ENCODE data around the gene GGTLC3.
"Not testable (repeated sequence)": the region's sequence is repeated elsewhere in the genome, so short reads cannot be mapped to it uniquely, and the experiment has no call there.

Gene GGTLC3

DNA sequence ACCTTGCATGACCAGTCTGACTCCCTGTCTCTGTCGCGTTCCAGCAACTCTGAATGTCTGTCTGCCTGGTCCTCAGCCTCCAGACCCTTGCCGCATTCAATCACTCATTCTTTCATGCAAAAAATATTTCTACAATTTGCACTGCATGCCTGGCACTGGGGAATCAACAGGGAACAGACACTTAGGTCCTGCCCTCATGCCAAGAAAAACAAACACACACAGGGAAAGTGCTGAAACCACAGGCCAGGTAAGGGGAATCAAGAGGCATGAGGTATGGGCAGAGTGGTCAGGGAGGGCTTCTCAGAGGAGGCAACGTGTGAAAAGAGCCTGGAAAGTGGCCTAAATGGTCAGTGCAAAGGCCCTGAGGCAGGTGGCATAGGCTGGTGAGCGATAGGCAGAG lies at the start of gene GGTLC3:
TSS of gene GGTLC3 (minus strand) at position 101 of the 400 bp plus-strand sequence. CDS start 264 bp downstream, outside the sequence.
- not testable (repeated sequence) for DNase-seq (ENCODE audit: low read depth in 2 of 2)

DNA sequence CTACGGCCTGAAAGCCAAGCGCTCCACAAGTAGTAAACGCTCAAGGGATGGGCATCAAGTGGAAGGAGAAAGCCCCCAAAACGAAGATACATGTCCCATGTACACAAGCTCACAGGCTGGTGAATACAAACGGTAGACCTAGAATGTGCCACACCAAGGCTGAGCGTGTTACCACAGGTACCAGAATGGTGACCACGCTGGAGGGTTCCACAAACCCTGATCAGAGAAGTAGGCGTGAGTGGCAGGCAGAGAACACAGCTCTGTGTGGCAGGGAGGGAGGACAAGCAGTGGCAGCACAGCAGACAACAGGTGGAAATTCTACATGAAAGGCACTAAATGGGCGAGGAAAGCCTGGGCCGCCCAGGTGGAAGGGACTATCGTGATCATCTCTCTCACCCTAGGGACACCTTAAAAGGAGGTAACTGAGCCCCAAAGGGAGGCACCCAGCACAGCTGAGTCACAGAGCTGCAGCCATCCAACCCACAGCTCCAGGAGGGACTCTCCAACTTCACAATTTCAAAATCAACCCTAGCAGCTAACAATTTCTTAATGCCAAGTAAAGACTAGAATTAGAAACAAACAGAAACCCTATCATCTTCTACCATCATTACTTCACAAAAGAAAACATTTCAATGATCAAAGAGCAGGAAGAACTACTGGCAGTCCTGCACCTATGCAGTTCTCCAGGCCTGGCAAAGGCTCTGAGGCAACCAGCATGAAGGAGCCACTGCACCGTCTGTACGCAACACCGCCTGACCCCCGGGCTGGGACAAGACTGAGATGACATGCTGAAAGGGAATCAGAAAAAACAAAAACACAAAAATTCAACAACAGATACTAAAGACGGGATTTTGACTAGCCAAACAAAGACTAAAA lies 42.4 kb upstream of the GGTLC3 start:
- DNase-seq (ENCODE audit: low read depth in 2 of 2) = not testable (repeated sequence)

DNA sequence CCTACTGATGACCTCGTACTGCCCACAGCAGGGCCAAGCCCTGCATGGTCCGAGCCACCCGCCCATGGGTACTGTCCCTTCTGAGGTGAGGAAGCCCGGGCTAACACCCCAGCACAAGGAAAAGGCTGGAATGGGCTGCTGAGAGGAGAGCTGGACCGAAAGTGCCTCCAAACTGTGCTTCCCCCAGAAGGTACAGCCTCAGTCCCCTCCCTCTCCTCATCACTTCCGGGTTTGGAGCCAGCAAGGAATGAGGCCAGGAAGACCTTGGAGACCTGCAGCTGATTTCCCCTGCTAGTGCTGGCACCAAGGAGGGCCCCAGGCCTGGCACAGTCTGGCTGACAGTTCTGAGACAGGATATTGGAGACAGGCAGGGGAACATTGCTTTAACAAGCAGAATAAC lies 41.0 kb upstream of the GGTLC3 start:
- DNase-seq (ENCODE audit: low read depth in 2 of 2) = not testable (repeated sequence)

DNA sequence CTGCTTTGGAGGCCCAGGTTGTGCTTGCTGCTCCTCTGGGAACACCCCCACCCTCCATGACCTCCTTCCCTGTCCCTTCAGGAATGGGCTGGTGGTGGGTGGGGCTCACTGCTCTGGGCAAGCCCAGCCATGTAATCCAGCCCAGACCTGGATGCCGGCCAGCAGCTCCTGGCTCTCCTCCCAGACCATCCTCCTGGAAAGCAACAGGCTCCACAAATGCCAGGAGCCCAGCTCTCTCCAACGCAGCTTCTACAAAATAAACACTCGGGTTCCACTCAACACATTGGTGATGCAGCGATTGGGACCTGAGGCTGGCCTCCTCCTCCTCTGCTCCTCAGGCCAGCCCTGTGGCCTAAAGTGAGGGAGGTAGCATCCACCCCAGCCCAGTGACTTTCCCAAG lies 40.6 kb upstream of the GGTLC3 start:
- DNase-seq (ENCODE audit: low read depth in 2 of 2) = not testable (repeated sequence)

DNA sequence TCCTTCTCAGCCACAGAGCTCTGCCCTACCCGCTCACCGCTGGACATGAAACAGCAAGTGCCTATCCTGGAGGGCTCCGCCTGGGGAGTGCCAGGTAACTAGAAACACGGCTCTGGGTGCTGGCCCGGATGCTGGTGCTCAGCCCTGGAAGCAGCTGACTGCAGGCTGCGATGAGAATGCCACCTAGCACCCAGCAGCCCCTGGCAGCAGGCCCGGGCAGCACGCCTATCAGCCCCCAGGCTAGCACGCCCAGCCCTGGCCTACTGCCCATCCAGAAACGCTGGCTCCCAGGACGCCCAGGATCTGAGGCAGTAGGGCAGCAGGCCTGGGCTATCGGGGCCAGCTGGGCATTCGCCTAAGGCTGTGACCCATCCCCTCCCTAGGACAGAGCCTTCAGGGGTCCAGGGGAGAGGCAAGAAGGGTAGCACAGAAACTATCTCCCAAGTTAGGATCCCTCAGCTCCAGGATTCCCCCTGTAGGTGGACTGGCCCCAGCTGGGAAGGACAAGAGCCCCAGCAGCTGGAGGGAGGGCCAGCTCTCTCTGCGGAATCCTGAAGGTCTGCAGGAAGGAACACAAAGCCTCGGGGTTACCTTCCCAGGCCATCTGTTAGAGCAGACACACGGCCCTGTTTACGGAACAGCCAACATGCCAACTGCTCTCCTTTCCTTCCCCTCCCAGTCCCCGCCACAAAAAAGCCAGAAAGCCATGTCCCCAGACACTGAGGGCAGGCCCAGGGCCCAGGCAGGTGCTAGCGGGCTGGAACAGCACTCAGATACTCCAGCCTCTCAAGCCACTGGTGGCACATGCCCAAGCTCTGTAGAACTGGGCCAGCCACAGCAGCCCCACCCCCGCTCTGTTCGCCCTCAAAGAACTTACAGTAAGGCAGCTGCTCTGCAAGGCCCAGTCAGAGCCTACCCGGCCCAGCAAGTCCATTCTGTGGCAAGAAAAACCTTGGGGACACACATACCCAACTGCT lies 36.6 kb upstream of the GGTLC3 start:
- not testable (repeated sequence) for DNase-seq (ENCODE audit: low read depth in 2 of 2)

DNA sequence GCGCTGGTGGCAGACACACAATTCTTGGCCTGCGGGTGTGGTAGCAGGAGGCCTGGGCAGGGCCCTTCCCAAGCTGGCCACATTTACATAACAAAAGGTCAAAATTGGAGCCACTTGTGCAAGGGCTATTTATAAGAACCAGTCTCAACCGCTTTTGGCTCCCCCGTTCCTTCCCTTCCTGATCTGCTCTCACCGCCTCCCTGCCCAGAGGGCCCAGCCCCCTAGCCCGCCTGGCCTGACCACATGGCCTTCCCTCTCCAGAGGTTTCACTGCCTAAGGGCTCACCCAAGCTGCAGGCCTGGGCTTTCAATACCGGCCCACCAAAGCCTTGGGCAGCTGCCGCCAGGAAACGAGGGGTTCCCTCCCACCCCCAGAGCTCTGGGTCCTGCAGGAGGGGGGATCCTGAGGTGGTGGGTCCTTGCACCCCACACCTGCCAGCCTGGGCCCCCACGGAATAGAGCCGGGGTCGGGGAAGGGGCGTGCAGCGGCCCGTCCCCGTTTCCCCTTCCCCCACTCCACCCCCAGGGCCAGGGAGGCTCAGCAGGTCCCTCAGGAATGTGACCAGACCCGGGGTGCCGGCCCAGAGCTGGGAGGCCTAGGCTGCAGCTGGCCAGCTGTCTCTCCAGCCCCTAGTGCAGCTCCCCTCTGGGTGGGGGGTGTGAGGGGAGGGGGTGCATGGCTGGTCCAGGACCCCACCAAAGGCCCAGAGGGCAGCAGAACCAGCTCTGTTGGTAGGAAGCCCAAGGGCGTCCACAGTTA lies 35.1 kb upstream of the GGTLC3 start:
- not testable (repeated sequence) for DNase-seq (ENCODE audit: low read depth in 2 of 2)

DNA sequence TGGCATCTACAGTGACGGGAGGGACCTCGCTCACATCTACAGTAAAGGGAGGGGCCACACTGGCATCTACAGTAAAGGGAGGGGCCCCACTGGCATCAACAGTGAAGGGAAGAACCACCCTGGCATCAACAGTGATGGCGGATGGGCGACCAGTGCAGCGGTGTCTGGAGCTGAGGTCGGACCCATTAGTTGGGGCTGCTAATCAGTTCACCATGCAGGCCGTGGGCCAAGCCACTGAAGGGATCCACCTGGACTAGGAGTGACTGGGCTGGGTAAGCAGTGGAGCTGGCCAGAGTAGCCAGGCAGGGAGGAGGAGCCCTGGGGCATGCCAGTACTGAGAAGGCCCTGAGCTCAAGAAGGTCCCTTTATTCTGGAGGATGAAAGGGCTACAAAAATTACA lies 33.1 kb upstream of the GGTLC3 start:
- DNase-seq (ENCODE audit: low read depth in 2 of 2) = not testable (repeated sequence)

DNA sequence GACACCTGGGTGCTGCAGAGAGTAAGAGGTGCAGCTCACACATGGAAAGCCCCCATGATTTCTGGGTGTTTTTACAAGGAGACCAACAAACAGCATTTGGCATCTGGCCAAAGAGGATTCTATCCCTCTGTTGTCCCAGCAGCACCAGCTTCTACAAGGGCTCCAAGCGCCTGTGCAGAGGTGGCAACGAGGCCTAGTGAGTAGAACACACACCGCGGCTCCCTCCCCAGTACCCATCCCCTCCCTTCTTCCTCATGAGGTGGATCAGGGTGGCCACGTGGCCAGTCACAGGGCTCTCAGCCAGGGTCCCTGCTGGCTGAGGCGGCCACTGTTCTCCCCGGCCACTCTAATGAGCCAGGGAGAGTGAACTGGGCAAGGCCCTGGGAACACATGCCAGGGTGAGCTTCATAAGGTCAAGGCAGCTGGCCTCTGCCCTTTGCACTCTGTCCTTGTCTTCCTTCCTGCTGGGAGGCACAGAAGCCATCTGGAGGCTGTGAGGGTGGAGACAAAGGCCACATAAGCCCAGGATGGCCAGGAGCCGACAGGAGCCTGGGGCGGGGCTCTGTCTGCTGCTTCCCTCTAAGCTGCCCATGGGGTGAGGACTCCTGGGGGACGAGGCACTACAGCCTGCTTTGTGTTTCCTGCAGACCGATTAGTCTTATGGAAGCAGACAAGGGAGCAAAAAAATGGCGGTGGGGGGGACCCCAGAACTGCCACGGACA lies 31.7 kb upstream of the GGTLC3 start:
- DNase-seq (ENCODE audit: low read depth in 2 of 2) = not testable (repeated sequence)

DNA sequence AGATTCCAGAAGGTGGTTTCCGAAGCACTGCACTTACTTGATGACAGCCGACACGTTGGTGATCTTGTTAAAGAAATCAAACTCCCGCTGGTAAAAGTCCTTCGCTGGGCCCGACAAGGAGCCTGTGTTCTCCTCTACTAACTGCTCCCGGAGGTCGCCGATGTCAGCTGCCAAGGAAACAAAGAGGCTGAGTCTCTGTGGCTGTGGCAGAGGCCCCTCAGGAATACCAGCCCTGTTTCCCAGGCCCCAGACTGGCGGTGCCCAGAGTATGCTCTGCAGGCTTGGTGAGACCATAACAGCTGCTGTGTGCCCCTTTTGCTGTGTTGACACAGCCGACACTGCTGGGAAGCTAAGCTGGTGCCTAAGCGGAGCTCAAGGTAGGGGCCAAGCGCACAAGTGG lies 26.7 kb upstream of the GGTLC3 start:
- DNase-seq (ENCODE audit: low read depth in 2 of 2) = not testable (repeated sequence)

DNA sequence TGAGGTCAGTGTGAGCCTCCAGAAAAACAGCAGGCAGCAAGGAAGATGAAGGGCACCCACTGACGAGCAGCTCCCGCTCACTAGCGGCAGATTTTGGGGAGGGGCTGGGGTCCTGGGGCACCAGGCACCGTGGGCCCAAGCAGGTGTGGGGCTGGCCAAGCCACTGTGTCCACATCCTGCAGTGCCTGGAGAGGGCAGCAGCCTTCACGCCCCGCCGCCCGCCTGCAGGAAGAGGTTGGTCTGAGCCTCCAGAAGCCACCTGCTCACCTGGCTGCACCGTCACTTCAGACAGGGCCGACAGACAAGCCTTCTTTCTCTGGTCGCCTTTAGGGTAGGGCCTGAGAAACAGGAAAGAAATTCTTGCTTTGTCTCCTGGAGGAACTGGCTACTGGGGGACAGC lies 25.4 kb upstream of the GGTLC3 start:
- DNase-seq (ENCODE audit: low read depth in 2 of 2) = not testable (repeated sequence)

DNA sequence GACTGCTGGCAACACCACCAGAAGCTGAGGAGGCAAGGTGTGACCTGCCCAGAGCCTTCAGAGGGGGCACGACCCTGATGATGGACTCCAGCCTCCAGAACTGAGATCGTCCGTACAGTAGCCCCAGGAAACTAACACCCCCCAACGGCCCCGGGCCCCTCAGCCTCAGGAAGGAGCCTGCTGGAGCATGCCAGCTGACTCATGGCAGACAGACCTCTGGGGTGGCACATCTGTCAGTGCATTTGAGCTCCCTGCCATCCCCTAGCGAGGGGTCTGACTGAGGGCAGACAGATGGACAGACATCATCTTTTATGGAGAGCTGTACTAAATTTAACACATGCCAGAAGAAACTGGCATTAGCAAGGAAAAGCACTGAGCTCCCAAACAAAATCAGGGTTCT lies 22.0 kb upstream of the GGTLC3 start:
- DNase-seq (ENCODE audit: low read depth in 2 of 2) = not testable (repeated sequence)

DNA sequence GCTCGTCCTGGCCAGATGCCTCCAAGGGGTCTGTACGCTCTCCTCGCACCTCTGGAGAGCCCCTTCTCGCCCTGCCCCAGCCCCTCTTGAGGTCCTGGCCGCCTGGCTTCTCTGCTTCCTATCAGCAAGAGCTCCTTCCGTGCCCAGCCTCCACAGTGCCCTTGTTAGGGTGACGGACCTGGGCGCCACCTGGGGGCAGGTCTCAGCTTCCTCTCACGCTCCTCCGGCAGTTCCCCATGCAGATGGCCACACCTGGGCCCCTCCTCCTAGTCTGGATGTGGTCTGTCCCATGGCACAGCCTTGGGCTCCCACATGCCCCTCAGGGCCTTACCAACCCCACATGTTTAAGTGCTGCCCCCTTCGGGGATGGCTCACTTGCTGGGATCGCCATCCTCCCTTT lies 16.4 kb upstream of the GGTLC3 start:
- not testable (repeated sequence) for DNase-seq (ENCODE audit: low read depth in 2 of 2)

DNA sequence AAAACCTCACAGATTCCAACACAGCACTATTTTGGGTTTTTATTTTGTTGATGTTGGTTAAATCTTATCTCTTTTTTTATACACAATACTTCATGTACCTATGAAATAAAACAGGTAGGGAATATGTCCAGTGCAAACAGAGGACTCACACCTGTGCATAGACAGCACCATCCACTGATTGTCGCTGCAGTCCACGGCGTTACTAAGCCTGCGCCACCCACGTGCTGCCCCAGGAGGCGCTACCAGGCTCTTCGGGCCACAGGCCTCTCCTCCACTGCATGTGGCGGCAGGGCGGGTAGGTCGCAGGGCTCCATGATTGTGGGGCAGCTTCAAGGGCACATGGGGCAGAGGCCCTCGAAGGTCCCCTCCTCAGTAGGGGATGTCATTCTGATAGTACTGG lies 15.7 kb upstream of the GGTLC3 start:
- DNase-seq (ENCODE audit: low read depth in 2 of 2) = not testable (repeated sequence)

DNA sequence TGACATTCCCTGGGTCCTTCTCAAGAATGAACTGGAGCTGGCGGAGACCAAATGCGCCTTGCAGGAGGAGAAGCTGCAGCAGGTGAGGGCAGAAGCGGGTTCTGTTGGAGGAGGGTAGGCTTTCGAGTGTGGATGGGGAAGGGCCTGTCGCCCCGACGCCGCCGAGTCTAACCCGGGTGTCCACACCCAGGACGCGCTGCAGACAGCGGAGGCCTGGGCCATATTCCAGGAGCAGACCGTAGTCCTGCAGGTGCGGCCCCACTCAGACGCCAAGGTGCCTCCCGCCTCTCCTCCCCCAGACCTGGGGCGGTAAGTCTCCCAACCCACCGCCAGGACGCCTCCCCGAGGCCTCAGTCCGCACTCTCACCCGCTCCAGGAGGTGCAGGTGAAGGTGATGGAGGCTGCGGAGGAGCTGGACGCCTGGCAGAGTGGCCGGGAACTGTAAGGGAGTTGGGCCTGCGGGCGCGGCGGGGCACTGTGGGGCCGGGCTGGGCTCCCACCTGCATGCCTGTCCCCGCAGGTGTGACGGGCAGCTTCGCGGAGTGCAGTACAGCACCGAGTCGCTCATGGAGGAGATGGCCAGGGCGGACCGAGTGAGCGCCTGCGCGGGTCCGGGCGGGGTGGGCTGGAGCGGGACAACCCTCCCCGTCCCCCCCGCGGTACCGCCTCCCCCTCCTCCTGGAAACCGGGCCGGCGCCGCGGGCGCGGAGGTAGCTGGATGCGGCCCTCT lies 11.6 kb upstream of the GGTLC3 start:
- DNase-seq (ENCODE audit: low read depth in 2 of 2) = not testable (repeated sequence)

DNA sequence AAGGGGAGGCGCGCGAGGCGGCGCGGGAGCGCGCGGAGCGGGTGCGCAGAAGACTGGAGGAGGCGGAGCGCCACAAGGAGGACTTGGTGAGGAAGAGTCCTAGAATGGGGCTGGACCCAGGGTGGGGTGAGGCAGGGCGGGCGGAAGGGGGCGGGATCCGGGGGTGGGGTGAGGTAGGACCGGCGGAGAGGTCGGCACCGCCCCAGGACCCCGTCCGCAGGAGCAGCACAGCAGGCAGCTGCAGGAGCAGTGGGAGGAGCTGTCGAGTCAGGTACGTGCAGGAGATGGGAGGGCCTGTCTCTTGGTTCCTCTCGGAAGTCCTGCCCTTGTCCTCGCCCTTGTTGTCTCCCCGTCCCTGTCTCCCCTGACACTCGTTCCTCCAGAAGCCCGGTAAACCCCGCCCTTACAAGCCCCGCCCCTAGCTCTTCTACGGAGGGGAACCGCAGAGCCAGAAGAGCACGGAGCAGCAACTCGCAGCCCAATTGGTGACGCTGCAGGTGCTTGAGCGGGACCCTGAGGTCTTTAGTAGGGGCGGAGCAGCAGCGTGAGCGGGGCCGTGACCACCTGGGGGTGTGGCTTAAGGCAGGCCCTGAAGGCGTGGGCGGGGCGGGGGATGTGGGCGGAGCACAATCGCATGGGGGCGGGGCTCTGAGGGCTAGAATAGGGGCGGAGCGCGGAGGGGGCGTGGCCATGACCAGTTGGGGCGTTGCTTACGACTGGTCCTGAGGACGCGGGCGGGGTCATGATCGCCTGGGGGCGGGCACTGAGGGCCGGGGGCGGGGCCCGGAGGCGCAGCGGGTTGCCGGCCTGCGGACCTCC lies 10.8 kb upstream of the GGTLC3 start:
- DNase-seq (ENCODE audit: low read depth in 2 of 2) = peak; percentile 68 to 91

DNA sequence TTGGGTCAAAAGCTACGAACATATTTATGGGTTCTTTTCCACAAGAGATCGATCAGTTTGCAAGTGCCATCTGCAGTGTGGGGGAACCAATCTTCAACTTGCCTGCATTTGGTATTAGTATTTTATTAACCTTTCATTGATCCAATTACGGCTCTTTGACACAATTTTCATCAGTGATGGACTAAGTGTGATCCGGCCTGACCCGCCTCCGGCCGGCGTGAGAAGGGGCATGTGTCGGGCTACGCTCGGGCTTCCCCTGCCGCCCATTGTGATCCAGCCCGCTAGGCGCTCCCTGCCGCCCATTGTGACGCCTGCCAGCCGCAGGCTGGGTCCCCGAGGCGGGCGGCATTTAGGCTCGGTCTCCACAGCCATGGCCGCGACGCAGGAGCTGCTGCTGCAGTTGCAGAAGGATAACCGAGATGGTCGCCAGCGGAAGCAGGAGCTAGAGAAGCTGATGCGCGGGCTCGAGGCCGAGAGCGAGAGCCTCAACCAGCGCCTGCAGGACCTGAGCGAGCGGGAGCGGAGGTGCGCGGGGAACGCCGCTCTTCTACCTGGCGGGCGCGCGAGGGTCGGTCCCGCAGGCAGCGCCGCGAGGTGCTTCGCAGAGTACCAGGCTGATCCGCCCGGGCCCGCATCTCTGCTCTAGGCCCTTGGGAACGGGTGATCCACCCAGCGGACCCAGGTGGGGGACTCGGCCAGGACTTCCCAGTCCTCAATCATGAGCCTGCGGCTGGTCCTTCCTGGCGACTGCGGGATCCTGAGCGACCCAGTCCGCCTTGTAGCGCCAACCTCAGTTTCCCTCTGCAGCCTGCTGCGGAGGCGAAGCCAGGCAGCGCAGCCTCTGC lies 10.0 kb upstream of the GGTLC3 start, which contains the start of gene TMEM191B:
TSS of gene TMEM191B (plus strand) at position 51 of the 845 bp plus-strand sequence. CDS start at position 230, 179 bp downstream.
- DNase-seq (ENCODE audit: low read depth in 2 of 2) = not testable (repeated sequence)

DNA sequence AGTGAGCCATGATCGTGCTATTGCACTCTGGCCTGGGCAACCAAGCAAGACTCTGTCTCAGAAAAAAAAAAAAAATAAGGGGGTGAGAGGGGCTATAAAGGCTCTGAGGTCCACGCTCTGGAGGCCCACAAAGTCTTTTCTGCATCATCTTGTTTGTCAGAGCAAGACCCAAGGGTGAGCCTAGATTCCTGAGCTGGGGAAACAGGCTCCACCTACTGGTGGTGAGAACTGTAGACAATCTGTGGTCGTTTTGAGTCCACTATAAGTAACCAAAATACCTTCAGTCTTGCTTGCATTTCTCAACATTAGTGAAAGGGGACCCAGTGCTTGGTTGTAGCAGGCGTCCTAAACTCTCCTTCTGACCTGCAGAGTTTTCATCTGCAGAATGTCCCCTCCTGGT lies 5.4 kb upstream of the GGTLC3 start:
- not testable (repeated sequence) for DNase-seq (ENCODE audit: low read depth in 2 of 2)

DNA sequence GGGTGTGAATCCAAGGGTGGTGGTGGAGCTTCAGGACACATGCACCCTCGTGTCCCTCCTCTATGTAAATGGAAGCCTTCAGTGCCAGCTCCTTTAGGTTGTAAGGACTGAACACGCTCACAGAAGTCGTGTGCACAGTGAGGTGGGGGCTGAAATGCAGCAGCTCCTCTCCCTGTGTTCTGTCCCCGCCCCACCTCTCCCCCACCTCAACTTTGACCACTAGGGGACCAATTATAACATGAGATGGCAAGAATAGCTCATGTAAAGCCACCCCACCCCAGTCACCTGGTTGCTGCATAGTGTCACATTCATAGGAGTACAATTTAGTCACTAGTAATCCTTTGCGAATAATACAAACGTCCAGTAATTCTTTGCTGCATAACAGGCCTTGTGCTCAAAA lies 4.8 kb upstream of the GGTLC3 start:
- DNase-seq (ENCODE audit: low read depth in 2 of 2) = not testable (repeated sequence)

Measured in stimulated activated CD8-positive, alpha-beta memory T cell treated with anti-CD3 and anti-CD28 coated beads, Interleukin-7, amount 100 ng/mL, for 1 hour (primary cell).